CD4-positive, alpha-beta memory T cell (primary cell): Measurements from ENCODE around the gene PPP1R1C. TPM values are rescaled to one million over a fixed set of nuclear protein-coding genes. Genes with fewer than 3 reads are reported as not detected.

Experiments
- CTCF ChIA-PET: fragments of 350-600 bp; sonication (Branson Sonifier 250); formaldehyde crosslinking; loops from one replicate; lab custom pipeline; 2021; ENCODE audit warnings: inconsistent platforms; ENCODE audit not compliant: partially characterized antibody; lab: Charles Lee
- POLR2A ChIA-PET: fragments of 350-600 bp; sonication (Branson Sonifier 250); formaldehyde crosslinking; loops from one replicate; lab custom pipeline; 2021; ENCODE audit not compliant: partially characterized antibody; lab: Charles Lee
- DNase-seq, 5 donors: peaks; one replicate each; pipeline versions ENCODE4 v3.0.0 to v3.0.0-alpha.2; 2020 to 2022; ENCODE audit warnings: mixed read lengths in 1 of 5
- H3K27ac ChIP-seq: one replicate; pipeline ENCODE4 v1.7.0; 2013; ENCODE audit warnings: low read depth, low read length
- H3K27me3 ChIP-seq: 2 replicates; pipeline ENCODE4 v1.7.0; 2013; ENCODE audit warnings: mild to moderate bottlenecking, low read length, moderate library complexity; ENCODE audit not compliant: insufficient read depth
- H3K36me3 ChIP-seq: 2 replicates; pipeline ENCODE4 v1.7.0; 2013; ENCODE audit warnings: mild to moderate bottlenecking, low read length, moderate library complexity; ENCODE audit not compliant: insufficient read depth
- H3K4me1 ChIP-seq: 2 replicates; pipeline ENCODE4 v1.7.0; 2013; ENCODE audit warnings: mild to moderate bottlenecking, low read length, moderate library complexity; ENCODE audit not compliant: insufficient read depth
- H3K4me3 ChIP-seq, 2 donors: one replicate each; pipeline ENCODE4 v1.7.0; 2013; ENCODE audit warnings: low read length in 2 of 2, mild to moderate bottlenecking in 1 of 2
- H3K9me3 ChIP-seq, 2 donors: one replicate each; pipeline ENCODE4 v1.7.0; 2013; ENCODE audit warnings: low read length in 2 of 2, control low read depth in 1 of 2; ENCODE audit not compliant: control insufficient read depth in 1 of 2
- H3K27ac Mint-ChIP-seq, 7 donors: one replicate each; pipeline ENCODE4 v1.8.0; 2020 to 2021; ENCODE audit warnings: mixed read lengths in 7 of 7, mild to moderate bottlenecking in 6 of 7, inconsistent platforms in 3 of 7, moderate library complexity in 3 of 7
- H3K27me3 Mint-ChIP-seq, 2 donors: one replicate each; pipeline ENCODE4 v1.8.0; 2020 to 2021; ENCODE audit warnings: mixed read lengths in 2 of 2
- H3K36me3 Mint-ChIP-seq, 2 donors: one replicate each; pipeline ENCODE4 v1.8.0; 2020 to 2021; ENCODE audit warnings: mixed read lengths in 2 of 2, inconsistent platforms in 1 of 2, mild to moderate bottlenecking in 1 of 2
- H3K4me1 Mint-ChIP-seq, 4 donors: one replicate each; pipeline ENCODE4 v1.8.0; 2020 to 2021; ENCODE audit warnings: mixed read lengths in 4 of 4, mild to moderate bottlenecking in 1 of 4
- H3K4me3 Mint-ChIP-seq, 8 donors: one replicate each; pipeline ENCODE4 v1.8.0; 2020 to 2021; ENCODE audit warnings: mixed read lengths in 8 of 8, mild to moderate bottlenecking in 7 of 8, moderate library complexity in 6 of 8, inconsistent platforms in 3 of 8
- H3K9me3 Mint-ChIP-seq, 8 donors: one replicate each; pipeline ENCODE4 v1.8.0; 2020 to 2021; ENCODE audit warnings: mixed read lengths in 8 of 8, mild to moderate bottlenecking in 5 of 8, inconsistent platforms in 3 of 8, moderate library complexity in 1 of 8
- intact Hi-C: fragments of 100-400 bp; cut with micrococcal nuclease; formaldehyde crosslinking; loops from one replicate; pipeline ENCODE4 v1.15.1; 2023
- polyA plus RNA-seq, 2 donors: library from polyadenylated mRNA; unstranded; fragments of 300-500 nt; fragmentation: Illumina TruSeq; gene quantifications; one replicate each; pipeline ENCODE4 v1.2.3, GENCODE V29; 2021
- total RNA-seq, 2 experiments: library from RNA; stranded (reverse); gene quantifications; one replicate each; pipeline ENCODE4 v1.2.3, GENCODE V29; 2021

Gene PPP1R1C
- total and polyA plus RNA-seq, 4 experiments from 2014 or later: not detected

- no peak overlapping the region for H3K27ac ChIP-seq
- Mint-ChIP-seq H3K9me3 (no peaks in the 10 kb centered on the region), H3K27me3 (peaks cover 1 to 2% of the 10 kb centered on the region in 2 donors), H3K4me3 (no peak overlapping the region), H3K36me3 (no peaks in the 10 kb centered on the region), H3K27ac (no peak overlapping the region), H3K4me1 (no peaks in the 10 kb centered on the region)
- H3K4me3 ChIP-seq: no peak overlapping the region
- no peaks in the 10 kb centered on the region for H3K4me1 ChIP-seq
- no peaks in the 10 kb centered on the region for H3K27me3 ChIP-seq
- intact Hi-C loops: no loop called here
- POLR2A ChIA-PET: no interaction called here
- H3K36me3 ChIP-seq: no peaks in the 10 kb centered on the region
- CTCF ChIA-PET: no interaction called here
- DNase-seq: no peak
- no peaks in the 10 kb centered on the region for H3K9me3 ChIP-seq
Observed at GRCh38 chr2:182050333-182051135, 64.9 kb downstream of the PPP1R1C start.

GRCh38 chr2:182055993-182056392 is 70.3 kb downstream of the PPP1R1C start:
- H3K9me3 Mint-ChIP-seq: no peaks in the 10 kb centered on the region
- ChIA-PET CTCF (no interaction called here), POLR2A (no interaction called here)
- H3K4me3 ChIP-seq: no peak overlapping the region
- intact Hi-C loops: no loop called here
- no peaks in the 10 kb centered on the region for H3K36me3 ChIP-seq
- no peaks in the 10 kb centered on the region for H3K36me3 Mint-ChIP-seq
- peaks cover 4 to 5% of the 10 kb centered on the region in 2 donors for H3K27me3 Mint-ChIP-seq
- H3K4me1 ChIP-seq: no peaks in the 10 kb centered on the region
- no peaks in the 10 kb centered on the region for H3K4me1 Mint-ChIP-seq
- H3K4me3 Mint-ChIP-seq: no peak overlapping the region
- H3K27ac ChIP-seq: no peak overlapping the region
- H3K27ac Mint-ChIP-seq: no peak overlapping the region
- no peak for DNase-seq
- no peaks in the 10 kb centered on the region for H3K27me3 ChIP-seq
- H3K9me3 ChIP-seq: no peaks in the 10 kb centered on the region

DNA sequence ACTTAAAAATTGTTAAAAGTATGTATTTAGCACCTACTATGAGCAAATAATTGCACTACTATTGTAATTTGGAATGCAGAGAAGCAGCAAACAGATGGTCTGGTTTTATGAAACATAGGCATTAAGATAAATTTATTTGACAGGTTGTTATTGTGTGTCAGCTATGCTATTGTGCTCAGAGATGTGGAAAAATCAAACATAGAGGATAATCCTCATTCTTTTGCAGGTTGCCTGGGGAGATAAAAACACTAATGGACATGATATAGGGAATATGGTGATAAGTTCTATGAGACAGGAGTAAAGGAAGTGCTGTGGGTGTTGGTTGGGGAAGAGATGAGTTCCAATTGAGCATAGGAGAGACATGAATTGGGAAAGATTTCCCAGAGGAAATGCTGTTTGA is 71.3 kb downstream of the PPP1R1C start:
- CTCF ChIA-PET: no interaction called here
- no peak overlapping the region for H3K4me3 ChIP-seq
- no peak overlapping the region for H3K27ac Mint-ChIP-seq
- intact Hi-C loops: no loop called here
- no peak overlapping the region for H3K4me3 Mint-ChIP-seq
- no peak overlapping the region for H3K27ac ChIP-seq
- H3K27me3 Mint-ChIP-seq: peaks cover 4 to 5% of the 10 kb centered on the region in 2 donors
- POLR2A ChIA-PET: no interaction called here
- H3K4me1 ChIP-seq: no peaks in the 10 kb centered on the region
- H3K36me3 ChIP-seq: no peaks in the 10 kb centered on the region
- no peaks in the 10 kb centered on the region for H3K4me1 Mint-ChIP-seq
- H3K27me3 ChIP-seq: no peaks in the 10 kb centered on the region
- H3K9me3 Mint-ChIP-seq: no peaks in the 10 kb centered on the region
- no peak for DNase-seq
- H3K36me3 Mint-ChIP-seq: no peaks in the 10 kb centered on the region
- H3K9me3 ChIP-seq: no peaks in the 10 kb centered on the region

- Mint-ChIP-seq H3K4me1 (no peaks in the 10 kb centered on the region), H3K36me3 (no peaks in the 10 kb centered on the region), H3K9me3 (no peaks in the 10 kb centered on the region), H3K27ac (no peak overlapping the region), H3K27me3 (peaks cover 4 to 5% of the 10 kb centered on the region in 2 donors), H3K4me3 (no peak overlapping the region)
- Histone ChIP-seq H3K27me3 (no peaks in the 10 kb centered on the region), H3K36me3 (no peaks in the 10 kb centered on the region), H3K4me3 (no peak overlapping the region), H3K4me1 (no peaks in the 10 kb centered on the region), H3K27ac (no peak overlapping the region), H3K9me3 (no peaks in the 10 kb centered on the region)
- ChIA-PET CTCF (no interaction called here), POLR2A (no interaction called here)
- intact Hi-C loops: no loop called here
- DNase-seq: no peak
Observed at GRCh38 chr2:182058056-182058455, 72.4 kb downstream of the PPP1R1C start.

- Histone ChIP-seq H3K4me1 (no peaks in the 10 kb centered on the region), H3K27me3 (no peaks in the 10 kb centered on the region), H3K36me3 (no peaks in the 10 kb centered on the region), H3K4me3 (no peak overlapping the region), H3K9me3 (no peaks in the 10 kb centered on the region), H3K27ac (no peak overlapping the region)
- no peaks in the 10 kb centered on the region for H3K4me1 Mint-ChIP-seq
- H3K27ac Mint-ChIP-seq: no peak overlapping the region
- H3K9me3 Mint-ChIP-seq: no peaks in the 10 kb centered on the region
- no peaks in the 10 kb centered on the region for H3K36me3 Mint-ChIP-seq
- intact Hi-C loops: no loop called here
- peaks cover 3 to 5% of the 10 kb centered on the region in 2 donors for H3K27me3 Mint-ChIP-seq
- DNase-seq: no peak
- ChIA-PET CTCF (no interaction called here), POLR2A (no interaction called here)
- no peak overlapping the region for H3K4me3 Mint-ChIP-seq
Observed at GRCh38 chr2:182061739-182062138, 76.1 kb downstream of the PPP1R1C start.

- H3K27me3 ChIP-seq: no peaks in the 10 kb centered on the region
- CTCF ChIA-PET: no interaction called here
- H3K36me3 ChIP-seq: no peaks in the 10 kb centered on the region
- Mint-ChIP-seq H3K36me3 (no peaks in the 10 kb centered on the region), H3K4me3 (no peak overlapping the region), H3K4me1 (no peaks in the 10 kb centered on the region), H3K27me3 (peaks cover 2 to 3% of the 10 kb centered on the region in 2 donors), H3K27ac (no peak overlapping the region), H3K9me3 (no peaks in the 10 kb centered on the region)
- H3K27ac ChIP-seq: no peak overlapping the region
- POLR2A ChIA-PET: no interaction called here
- intact Hi-C loops: no loop called here
- no peaks in the 10 kb centered on the region for H3K4me1 ChIP-seq
- H3K4me3 ChIP-seq: no peak overlapping the region
- no peaks in the 10 kb centered on the region for H3K9me3 ChIP-seq
- DNase-seq: no peak
Observed at GRCh38 chr2:182062329-182062972, 76.8 kb downstream of the PPP1R1C start.

GRCh38 chr2:182064019-182064778 is 78.5 kb downstream of the PPP1R1C start:
- Mint-ChIP-seq H3K27ac (no peak overlapping the region), H3K9me3 (no peaks in the 10 kb centered on the region), H3K27me3 (peaks cover 0 to 2% of the 10 kb centered on the region in 2 donors), H3K36me3 (no peaks in the 10 kb centered on the region), H3K4me3 (no peak overlapping the region), H3K4me1 (no peaks in the 10 kb centered on the region)
- no peaks in the 10 kb centered on the region for H3K4me1 ChIP-seq
- H3K27ac ChIP-seq: no peak overlapping the region
- POLR2A ChIA-PET: no interaction called here
- CTCF ChIA-PET: no interaction called here
- H3K9me3 ChIP-seq: no peaks in the 10 kb centered on the region
- H3K27me3 ChIP-seq: no peaks in the 10 kb centered on the region
- no peak for DNase-seq
- H3K4me3 ChIP-seq: no peak overlapping the region
- intact Hi-C loops: no loop called here
- H3K36me3 ChIP-seq: no peaks in the 10 kb centered on the region
